Measurements from ENCODE around the gene UNC93B1.
"Not testable (repeated sequence)": the region's sequence is repeated elsewhere in the genome, so short reads cannot be mapped to it uniquely, and the experiment has no call there.

The UNC93B1 gene

GRCh38 chr11:67990546-67991346 is 13.2 kb downstream of the UNC93B1 start:
- not testable (repeated sequence) for DNase-seq

DNA sequence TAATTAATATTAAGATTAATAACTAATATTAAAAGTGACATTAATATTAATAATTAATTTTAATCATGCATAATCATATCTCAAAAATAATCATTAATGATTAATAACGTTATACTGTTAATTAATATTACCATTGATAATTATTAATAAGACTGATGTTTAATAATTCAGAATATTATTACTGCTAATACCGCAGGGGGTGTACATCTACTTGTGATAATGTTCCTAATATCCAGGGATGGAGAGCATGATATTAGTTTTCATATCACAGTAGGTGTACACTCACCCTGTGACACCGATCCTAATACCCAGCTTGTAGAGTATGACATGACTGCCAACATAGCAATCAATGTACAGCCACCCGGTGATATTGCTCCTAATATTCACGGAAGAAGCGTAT is 18.6 kb downstream of the UNC93B1 start:
- DNase-seq = not testable (repeated sequence)

- DNase-seq = no peak
Measured at GRCh38 chr11:67983951-67984350, 19.9 kb downstream of the UNC93B1 start.

GRCh38 chr11:67982255-67982857 is 21.5 kb downstream of the UNC93B1 start:
- DNase-seq = not testable (repeated sequence)

DNA sequence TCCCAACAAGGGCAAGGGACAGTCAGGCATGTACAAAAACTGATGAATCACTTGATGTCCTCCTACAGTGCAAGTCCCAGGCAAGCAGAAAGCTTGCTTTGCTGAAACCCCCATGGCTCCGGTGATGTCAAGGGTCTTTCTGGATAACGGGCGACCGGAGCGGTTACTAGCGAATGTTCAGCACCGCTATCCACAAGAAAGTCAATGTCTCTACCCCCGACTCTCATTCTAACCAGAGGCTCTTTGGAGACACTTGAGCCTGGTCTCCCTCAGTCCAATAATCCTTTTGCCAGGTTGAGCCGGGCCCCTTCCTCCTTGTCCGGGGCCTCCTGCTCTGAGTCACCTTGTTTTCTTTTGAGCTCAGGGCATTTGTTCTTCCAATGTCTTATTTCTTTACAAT is 22.7 kb downstream of the UNC93B1 start:
- not testable (repeated sequence) for DNase-seq

DNA sequence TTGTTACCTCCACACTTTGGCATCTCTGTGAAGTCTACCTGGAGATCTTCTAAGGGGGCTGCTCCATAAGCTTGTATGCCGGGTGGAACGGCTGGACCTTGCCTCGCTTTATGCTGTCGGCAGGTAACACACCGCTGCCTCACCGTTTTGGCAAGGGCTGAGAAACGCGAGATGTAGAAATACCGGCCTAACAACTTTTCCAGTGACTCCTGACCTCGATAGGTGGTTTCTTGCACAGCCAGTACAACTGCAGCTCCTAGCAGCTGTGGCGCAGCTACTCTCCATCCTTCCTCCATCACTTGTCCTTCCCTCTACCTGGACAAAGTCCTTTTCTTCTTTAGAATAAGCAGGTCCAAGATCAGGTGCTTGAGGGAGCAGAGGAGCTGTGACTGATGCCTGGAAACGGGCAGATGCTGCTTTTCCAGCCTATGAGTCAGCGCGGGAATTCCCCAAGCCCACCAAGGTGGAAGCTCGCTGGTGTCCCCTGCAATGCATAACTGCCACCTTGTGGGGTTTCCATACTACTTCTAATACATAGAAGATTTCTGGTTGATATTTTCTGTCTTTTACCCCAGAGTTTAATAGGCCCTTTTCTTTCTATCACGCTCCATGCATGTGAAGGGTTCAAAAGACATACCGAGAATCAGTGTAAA is 25.0 kb downstream of the UNC93B1 start:
- DNase-seq = not testable (repeated sequence)

GRCh38 chr11:67974746-67975145 is 29.2 kb downstream of the UNC93B1 start:
- not testable (repeated sequence) for DNase-seq

DNA sequence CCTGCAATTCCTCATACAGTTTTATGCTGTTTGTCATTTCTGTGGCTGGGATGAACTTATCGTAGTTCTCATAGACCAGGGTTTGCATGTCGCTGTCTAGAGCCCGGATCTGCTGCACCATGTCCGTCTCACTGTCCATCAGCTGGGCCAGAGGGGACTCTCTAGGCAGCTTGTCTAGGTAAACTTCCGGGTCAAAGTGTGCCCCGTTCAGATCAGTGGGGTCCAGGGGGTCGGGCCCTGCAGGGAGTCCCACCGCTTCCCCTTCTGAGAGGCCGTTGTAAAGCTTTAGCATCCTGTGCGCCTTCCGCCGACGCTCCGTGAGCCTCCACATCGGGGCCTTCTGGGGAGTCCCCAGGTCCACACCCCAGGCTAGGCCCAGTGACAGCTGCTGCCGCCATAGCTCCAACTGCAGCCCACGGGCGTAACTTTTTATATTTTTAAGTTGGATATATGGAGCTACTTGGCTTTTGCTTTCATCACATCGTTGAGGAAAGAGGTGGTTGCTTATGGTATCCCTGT is 38.0 kb downstream of the UNC93B1 start:
- DNase-seq = not testable (repeated sequence)

DNA sequence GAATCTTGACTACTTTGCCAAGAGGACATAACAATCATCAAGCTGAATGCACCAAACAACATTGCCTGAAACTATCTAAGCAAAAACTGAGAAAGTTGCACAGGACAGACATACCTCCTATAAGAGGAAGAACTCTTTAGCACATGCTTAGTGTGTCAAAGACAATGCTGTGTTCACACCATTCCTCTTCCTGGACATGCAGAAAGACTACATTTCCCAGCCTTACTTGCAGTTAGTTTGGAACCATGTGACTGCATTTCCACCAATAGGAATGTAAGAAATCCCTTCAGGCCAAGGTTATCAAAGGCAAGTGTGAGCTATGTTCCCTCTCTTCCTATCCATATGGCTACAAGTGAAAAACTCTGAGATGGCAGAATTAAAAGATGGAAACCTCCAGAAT is 39.2 kb downstream of the UNC93B1 start:
- not testable (repeated sequence) for DNase-seq

DNA sequence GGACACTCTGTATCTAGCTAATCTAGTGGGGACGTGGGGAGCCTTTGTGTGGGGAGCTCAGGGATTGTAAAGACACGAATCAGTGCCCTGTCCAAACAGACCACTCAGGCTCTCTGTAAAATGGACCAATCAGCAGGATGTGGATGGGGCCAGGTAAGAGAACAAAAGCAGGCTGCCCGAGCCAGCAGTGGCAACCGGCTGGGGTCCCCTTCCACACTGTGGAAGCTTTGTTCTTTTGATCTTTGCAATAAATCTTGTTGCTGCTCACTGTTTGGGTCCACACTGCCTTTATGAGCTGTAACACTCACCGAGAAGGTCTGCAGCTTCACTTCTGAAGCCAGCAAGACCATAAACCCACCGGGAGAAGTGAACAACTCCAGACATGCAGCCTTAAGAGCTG is 40.0 kb downstream of the UNC93B1 start:
- DNase-seq = not testable (repeated sequence)

DNA sequence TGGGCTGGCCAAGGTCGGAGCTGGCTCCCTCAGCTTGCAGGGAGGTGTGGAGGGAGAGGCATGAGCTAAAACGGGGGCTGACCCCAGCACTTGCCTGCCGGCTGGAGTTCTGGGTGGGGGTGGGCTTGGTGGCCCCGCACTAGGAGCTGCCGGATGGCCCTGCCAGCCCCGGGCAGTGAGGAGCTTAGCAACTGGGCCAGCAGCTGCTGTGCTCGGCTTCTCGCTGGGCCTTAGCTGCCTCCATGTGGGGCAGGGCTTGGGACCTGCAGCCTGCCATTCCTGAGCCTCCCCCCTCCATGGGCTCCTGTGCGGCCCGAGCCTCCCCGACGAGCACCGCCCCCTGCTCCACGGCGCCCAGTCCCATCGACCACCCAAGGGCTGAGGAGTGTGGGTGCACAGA is 40.7 kb downstream of the UNC93B1 start:
- DNase-seq = not testable (repeated sequence)

DNA sequence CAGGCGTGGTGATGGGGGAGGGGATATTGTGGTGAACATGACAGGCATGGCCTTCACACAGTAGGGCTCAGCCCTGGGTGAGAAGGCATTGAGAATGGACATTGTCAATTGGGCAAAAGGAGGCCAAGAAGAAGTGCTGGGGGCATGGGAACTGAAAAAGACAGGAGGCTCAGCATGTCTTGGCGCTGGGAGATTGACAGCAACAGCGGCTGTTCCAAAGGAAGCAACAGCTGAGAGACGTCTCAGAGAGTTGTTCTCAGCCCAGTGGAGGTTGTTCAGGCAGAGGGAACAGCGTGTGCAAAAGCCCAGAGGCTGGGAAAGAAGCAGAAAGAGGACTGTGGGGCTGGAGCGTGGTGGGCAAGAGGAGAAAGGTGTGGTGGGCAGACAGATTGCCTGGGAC is 47.7 kb downstream of the UNC93B1 start:
- DNase-seq = not testable (repeated sequence)

GRCh38 chr11:67955461-67956007 is 48.4 kb downstream of the UNC93B1 start:
- DNase-seq = not testable (repeated sequence)

GRCh38 chr11:67954971-67955370 is 48.9 kb downstream of the UNC93B1 start:
- DNase-seq = not testable (repeated sequence)

DNA sequence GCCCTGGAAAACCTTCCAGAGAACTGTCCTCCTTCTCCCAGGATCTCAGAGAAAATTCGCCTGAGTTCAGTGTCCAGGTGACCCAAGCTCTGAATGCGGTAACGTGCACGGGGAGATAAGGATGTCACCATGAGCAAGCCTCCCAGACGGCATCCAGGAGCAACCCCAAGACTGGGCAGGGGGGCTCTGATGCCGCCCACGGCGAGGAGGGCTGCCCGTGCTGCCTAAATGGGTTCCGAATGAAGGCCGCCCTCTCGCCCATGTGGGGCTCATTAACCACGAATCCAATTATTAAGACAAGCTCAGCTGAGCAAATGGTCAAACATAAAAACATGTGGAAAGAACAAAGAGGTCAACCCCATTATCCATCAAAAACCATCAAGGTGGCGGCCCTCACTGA is 49.6 kb downstream of the UNC93B1 start:
- DNase-seq = not testable (repeated sequence)

GRCh38 chr11:67950705-67951104 is 53.2 kb downstream of the UNC93B1 start:
- DNase-seq = not testable (repeated sequence)

- DNase-seq = not testable (repeated sequence)
Measured at GRCh38 chr11:67947785-67948184, 56.1 kb downstream of the UNC93B1 start.

- not testable (repeated sequence) for DNase-seq
Measured at GRCh38 chr11:67946403-67946802, 57.5 kb downstream of the UNC93B1 start.

GRCh38 chr11:67943406-67943805 is 60.5 kb downstream of the UNC93B1 start:
- DNase-seq = not testable (repeated sequence)
